Measurements from ENCODE around the gene ANTXR2.

DNA sequence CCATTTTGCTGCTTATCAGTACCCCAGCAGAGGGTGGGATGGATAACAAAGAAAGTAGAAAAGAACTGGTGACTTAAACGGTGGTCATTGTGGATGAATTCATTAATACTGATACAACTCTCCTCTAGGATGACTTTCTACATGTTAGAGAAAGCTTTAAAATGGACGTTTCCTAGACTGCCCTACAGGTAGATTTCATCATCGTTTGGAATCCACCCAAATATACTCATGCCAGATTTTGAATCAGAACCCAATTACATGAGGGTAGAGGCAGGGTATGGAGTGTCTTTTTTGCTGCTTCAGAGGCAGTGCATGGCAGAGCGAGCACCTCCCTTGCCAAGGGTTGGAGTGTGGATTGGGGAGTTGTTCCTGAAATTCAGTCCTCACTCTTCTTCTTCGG lies 13.3 kb upstream of the ANTXR2 start:
- no peak for TF ChIP-seq CTCF (conservative IDR thresholded peaks at IDR 0.05 in 1 of 2, IDR thresholded peaks at IDR 0.05 in 1 of 2; ENCODE audit: low read depth in 1 of 2, low read length in 2 of 2)
- TF ChIP-seq EZH2 (IDR thresholded peaks at IDR 0.05; ENCODE audit: low read length, missing control alignments): no peak

All from fibroblast of lung (primary cell).